C4-2B (cell line): ENCODE measurements around the gene CHKA.

ENCODE experiments used
- H3K27ac ChIP-seq: fragments of 450-650 bp; 2 replicates; pipeline ENCODE4 v1.5.1; 2017
- CTCF ChIP-seq: fragments of 450-650 bp; conservative IDR thresholded peaks from 2 replicates; pipeline ENCODE4 v1.5.1; 2017; ENCODE audit warnings: mild to moderate bottlenecking
- ZFX ChIP-seq: fragments of 450-650 bp; IDR thresholded peaks from 2 replicates; pipeline ENCODE4 v1.6.1; 2017

The CHKA gene

GRCh38 chr11:68121067-68121899 is at the start of gene CHKA:
CHKA (minus strand) TSS chr11:68121388; CDS start chr11:68121177, 211 bp downstream.
- TF ChIP-seq CTCF, result no peak
- peak; percentile 49 for TF ChIP-seq ZFX
- peak within 1 kb of the TSS; percentile 89 for H3K27ac ChIP-seq

- TF ChIP-seq ZFX, result no peak
- TF ChIP-seq CTCF, result no peak
- no peak overlapping the region for H3K27ac ChIP-seq
Measured at GRCh38 chr11:68169442-68169841, 48.3 kb upstream of the CHKA start.

- TF ChIP-seq CTCF, result no peak
- no peak for TF ChIP-seq ZFX
- H3K27ac ChIP-seq, result no peak overlapping the region
Measured at GRCh38 chr11:68168694-68169093, 47.5 kb upstream of the CHKA start.

- TF ChIP-seq ZFX (no peak), CTCF (no peak)
- H3K27ac ChIP-seq, result no peak overlapping the region
Measured at GRCh38 chr11:68167474-68167873, 46.3 kb upstream of the CHKA start.

GRCh38 chr11:68166969-68167368 is 45.8 kb upstream of the CHKA start:
- no peak overlapping the region for H3K27ac ChIP-seq
- TF ChIP-seq CTCF, result no peak
- no peak for TF ChIP-seq ZFX

GRCh38 chr11:68165601-68166000 is 44.4 kb upstream of the CHKA start:
- TF ChIP-seq ZFX (no peak), CTCF (no peak)

GRCh38 chr11:68164437-68164836 is 43.2 kb upstream of the CHKA start:
- no peak overlapping the region for H3K27ac ChIP-seq
- TF ChIP-seq ZFX, result no peak
- no peak for TF ChIP-seq CTCF

More at GRCh38 chr11:68165601-68166000, 44.4 kb upstream of the CHKA start:
- no peak overlapping the region for H3K27ac ChIP-seq
